ENCODE results near the gene PLEKHF1.
A peak's percentile ranks its signal among the peaks of the same experiment; 100 is the strongest.

The PLEKHF1 gene

DNA sequence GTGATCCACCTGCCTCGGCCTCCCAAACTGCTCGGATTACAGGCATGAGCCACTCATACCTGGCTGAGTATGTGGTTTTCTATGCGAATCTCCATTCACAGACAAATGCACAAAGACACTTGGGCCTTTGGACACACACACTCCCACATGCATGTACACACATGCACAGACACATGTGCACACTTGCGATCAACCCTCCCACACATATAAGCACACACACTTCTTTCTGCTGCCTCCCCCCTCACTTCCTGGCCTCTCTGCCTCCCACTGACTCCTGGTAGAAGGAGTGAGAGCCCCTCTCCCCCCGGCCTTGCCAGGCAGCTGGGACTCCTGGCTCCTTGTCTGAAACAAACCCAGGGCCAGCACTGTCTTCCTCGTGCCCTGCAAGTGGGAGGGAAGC, 29.3 kb upstream of the PLEKHF1 start:
- DNase-seq: no peak

DNA sequence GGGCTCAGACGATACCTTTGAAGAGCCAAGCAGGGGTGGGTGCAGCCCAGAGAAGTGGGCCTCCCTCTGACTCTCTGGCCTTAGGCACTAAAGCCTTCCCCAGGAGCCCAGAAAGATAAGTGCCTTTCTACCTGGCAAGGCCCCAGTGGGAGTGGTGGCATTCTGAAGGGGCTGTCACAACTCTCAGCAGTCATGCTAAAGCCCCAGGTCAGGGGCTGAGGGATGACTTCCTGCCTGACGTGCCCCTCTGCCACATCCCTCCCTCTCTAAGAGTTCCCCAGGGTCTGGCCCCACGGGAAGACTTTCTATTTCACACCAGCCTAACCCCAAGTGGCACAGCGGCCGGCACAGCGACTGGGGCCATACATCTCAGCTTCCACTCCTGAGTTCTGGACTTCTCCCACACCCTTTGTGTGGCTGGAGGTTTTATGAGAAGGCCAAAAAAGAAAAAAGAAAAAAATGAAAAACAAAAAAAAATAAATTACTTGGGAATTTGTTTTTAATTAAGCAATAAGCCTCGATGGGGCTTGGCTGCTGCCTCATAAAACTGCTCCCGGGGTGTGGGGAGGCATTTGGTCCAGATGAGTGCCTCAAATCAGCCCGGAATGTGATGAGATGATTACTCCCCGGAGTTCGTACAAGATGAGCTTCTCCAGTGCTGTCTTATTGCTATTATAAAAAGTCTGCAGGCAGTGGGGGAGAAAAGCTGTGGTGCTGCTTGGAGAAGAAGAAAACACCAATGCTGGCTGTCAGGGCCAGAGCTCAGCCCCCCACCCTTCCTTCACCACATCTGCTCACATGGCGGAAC, 28.5 kb upstream of the PLEKHF1 start:
- no peak for DNase-seq

DNA sequence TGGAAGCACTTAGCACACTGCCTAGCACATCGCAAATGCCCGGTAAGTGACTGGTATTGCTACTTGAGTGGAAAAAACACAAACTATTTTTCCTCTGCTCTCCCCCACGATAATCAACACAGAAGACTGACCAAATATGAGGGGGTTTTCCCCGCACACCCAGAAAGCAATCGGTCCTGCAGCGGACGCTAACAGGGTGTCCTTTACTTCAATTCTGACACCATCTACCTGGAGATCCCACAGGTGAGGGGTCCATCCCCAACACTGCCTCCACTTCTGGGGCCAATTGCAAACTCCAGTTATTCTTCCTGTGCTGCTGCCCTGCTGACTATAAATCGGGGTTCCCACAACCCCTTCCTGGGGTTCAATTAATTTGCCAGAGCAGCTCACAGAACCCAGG, 26.2 kb upstream of the PLEKHF1 start:
- DNase-seq: no peak

DNA sequence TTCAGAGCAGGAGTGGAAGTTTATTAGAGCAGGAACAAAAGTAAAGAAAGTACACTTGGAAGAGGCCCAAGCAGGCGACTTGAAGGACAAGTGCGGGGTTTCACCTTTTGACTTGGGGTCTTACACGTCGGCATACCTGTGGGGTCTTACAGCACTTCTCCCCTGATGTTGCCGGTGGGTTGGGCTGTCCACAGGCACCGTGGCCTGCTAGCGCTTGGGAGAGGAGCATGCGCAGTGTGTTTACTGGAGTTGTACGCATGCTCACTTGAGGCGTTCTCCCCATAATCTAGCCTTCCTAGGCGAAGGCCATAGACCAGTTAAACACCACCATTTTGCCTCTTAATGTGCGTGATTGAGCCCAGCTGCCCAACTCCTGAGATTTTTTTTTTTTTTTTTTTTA, 25.0 kb upstream of the PLEKHF1 start:
- DNase-seq: no peak

DNA sequence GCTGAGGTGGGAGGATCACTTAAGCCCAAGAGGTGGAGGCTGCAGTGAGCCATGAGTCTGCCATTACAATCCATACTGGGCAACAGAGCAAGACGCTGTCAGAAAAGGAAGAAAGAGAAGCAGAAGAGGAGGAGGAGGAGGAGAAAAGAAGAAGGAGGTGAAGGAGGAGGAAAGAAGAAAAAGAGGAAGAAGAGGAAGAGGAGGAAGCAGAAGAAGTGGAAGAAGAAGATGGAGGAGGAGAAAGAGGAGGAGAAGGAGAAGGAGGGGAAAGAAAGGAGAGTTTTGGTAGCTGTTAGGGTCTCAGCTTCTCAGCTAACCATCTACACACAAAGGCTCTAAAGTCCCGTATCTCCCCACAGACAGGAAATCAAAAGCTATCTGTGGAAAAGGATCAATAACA, 23.7 kb upstream of the PLEKHF1 start:
- no peak for DNase-seq

DNA sequence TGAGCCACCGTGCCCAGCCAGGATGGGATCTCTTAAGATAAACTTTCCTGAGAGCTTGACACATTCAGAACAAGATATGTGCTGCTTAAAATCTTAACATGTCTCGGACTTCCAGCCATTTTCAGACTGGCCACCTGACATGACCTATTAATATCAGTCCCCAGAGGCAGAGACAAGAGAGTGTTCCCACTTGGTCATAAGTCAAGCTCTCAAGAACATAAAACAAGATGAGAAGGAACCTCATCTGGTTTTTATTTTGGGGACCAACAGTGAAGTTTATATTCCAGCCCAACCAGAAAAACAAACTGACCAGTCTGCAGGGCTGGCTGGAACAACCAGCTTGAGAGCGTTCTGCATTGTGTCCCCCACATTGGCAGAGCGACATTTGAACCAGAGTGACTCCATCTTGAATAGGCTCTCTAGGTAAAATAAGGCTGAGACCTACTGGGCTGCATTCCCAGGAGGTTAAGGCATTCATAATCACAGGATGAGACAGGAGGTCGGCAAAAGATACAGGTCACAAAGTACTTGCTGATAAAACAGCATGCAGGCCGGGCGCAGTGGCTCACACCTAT, 21.8 kb upstream of the PLEKHF1 start:
- no peak for DNase-seq

DNA sequence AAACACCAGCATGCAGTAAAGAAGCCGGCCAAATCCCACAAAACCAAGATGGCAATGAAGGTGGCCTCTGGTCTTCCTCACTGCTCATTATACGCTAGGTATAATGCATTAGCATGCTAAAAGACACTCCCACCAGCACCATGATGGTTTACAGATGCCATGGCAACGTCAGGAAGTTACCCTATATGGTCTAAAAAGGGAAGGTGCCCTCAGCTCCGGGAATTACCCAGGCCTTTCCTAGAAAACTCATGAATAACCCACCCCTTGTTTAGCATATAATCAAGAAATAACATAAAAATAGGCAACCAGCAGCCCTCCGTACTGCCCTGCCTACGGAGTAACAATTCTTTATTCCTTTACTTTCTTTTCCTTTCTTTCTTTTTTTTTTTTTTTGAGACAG, 21.1 kb upstream of the PLEKHF1 start:
- no peak for DNase-seq

DNA sequence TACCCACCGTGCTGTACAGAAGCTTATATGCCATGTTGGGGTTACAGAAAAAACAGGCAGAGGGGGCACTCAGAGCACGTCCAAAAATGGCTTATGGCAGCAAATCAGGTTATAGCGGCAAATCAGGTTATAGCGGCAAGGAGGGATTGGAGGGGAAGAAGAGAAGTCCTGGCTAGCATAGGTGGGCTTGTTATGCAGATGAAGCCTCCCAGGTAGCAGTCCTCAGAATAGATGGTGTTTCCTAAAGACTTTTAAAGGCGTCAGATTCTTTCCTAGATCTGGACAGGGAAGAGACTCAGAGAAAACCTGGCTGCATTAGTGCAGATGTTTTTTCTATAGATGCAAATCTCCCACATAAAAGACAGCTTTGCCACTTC, 19.8 kb upstream of the PLEKHF1 start:
- no peak for DNase-seq

DNA sequence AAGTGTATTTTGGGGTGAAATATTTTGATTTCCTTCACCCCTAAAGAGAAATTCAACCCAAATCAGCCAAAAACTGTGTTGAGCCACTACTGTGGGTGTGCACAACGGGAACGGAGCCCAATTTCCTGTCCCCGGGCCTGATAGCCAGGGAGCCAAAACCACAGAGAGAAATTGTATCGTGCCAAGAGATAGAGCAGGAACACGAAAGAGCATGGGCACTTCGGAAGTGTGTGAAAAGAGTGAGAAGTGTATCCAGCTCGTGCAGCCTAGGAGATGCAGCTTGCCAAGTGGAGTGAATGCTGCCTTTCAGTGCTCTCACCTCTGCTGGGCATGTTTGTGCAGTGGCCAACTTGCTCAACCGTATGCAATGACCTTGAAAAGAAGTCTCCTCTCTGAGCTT, 19.4 kb upstream of the PLEKHF1 start:
- DNase-seq: no peak

DNA sequence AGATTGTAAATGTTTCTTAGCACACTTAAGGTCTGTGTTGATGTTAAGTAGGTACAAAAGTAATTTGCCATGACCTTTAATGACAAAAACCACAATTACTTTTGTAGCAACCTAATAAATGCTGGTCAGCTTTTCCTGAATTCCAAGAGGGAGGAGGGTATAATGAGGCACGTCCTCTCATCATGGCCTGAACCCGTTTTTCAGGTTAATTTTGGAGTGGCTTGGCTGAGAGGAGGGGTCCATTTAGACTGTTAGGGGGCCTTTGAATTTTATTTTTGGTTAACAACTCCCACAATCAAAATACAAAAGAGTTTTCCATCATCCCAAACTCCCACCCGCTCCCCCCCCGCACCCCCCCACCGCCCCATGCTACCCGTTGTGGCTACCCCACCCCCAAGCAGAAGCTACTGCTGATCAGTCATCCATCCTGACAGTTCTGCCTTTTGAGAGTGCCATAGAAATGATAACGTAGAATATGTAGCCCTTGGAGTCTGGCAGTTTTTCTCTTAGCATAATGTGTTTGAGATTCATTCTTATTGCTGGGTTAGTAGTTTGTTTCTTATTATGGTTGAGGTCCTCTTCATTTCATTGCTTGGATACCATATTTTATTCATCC, 14.4 kb upstream of the PLEKHF1 start:
- DNase-seq: no peak

DNA sequence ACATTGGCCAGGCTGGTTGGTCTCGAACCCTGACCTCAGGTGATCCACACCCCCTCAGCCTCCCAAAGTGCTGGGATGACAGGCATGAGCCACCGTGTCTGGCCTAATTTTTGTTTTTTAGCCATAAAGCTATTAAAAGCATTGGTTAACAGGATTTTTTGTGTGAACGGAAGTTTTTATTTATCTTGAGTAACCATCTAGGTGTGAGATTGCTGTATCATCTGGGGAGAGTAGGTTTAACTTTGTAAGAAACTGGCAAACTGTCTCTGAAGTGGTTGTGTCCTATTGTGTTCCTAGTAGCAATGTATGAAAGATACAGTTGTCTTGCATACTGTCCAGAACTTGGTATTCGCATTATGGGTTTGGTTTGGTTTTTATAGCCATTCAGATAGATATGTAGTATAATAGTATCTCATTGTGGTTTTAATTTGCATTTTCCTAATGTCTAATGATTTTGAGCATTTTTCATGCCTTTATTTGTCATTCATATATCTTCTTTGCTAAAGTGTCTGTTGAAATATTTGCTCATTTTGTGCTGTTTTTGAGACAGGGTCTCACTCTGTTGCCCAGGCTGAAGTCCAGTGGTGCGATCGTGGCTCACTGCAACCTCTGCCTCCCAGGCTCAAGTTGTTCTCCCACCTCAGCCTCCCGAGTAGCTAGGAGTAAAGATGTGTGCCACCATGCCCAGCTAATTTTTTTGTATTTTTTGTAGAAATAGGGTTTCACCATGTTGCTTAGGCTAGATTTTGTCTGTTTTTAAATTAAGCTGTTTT, 13.5 kb upstream of the PLEKHF1 start:
- DNase-seq: no peak

DNA sequence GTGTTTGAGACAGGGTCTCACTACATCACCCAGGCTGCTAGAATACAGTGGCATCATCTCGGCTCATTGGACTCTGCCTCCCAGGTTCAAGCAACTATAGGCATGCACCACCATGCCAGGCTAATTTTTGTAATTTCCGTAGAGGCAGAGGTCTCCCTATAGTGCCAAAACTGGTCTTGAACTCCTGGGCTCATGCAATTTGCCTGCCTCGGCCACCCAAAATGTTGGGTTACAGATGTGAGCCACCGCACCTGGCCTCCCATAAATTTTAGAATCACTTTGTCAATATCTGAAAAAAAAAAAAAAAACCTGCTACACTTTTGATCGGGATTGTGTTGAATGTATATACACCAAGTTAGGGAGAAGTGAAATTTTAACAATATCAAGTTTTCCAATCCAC, 11.9 kb upstream of the PLEKHF1 start:
- DNase-seq: no peak

DNA sequence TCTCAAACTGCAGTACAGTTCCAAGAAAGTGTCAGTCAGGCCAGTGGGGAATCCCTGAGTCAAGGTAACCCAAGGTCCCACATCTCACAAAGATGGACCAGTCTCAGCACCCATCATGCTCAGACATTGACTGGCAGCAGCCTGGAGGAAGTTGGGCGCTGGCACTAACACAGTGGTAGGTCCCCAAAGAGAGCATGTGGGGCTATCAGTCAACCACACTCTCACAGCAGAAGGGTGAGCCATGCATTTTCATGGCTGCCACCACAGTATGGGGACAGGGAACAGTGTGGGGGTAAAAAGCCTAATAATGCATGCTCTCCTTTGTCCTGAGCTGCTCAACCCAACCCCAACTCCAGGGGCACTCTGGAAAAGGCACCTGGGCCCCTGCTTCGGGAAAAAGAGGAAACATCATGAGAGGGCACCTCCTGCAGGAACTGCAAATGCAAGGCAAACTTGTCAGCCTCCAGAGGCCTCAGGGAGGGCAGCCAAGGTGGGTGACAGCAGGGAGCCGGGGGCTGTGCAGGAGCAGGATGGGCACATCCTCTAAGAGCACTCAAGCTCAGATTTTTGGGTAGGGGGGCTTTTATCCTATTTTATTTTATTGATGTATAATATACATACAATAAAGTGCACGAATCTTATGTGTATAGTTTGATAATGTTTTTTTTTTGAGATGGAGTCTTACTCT, 9.5 kb upstream of the PLEKHF1 start:
- DNase-seq: no peak

DNA sequence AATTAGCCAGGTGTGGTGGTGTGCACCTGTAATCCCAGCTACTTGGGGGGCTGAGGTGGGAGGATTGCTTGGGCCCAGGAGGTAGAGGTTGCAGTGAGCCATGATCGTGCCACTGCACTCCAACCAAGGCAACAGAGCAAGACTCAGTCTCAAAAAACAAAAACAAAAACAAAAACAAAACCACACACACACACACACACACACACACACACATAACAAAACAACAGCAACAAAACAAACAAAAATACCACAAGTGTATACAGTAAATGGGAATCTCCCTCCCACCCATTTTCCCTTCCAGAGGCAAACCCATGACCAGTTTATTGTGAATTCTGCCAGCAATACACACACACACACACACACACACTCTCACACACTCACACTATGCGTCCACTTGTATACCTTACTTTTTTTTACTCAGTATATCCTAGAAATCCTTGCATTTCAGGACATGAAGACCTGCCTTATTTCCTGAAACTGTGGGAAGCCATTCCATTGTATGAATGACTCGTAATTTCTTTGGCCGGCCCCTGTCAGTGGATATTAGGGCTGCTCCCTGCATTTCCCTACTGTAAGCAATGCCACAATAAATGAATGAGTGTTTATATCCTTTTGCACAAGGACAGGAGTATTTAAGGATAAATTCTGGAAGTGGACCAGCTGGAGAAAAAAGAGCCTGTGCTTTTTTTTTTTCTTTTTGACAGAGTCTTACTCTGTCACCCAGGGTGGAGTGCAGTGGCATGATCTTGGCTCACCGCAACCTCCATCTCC, 6.9 kb upstream of the PLEKHF1 start:
- DNase-seq: no peak

DNA sequence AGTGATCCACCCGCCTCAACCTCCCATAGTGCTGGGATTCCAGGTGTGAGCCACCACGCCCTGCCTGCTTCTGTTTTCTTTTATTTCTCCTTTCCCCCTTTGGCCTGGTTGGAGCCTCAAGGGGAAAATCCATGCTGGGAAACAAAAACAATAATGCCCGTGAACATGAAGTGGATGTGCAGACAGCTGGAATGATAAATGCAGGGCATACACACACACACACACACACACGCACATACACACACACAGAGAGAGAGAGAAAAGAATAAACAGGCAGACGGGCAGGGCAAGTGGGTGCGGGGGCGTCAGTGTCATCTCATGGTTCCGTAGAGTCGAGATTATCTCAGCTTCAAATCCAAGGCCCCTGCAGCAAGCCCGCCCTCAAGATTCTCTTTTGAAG, 4.4 kb upstream of the PLEKHF1 start:
- DNase-seq: peak in 1 of 4 experiments; percentile 18

DNA sequence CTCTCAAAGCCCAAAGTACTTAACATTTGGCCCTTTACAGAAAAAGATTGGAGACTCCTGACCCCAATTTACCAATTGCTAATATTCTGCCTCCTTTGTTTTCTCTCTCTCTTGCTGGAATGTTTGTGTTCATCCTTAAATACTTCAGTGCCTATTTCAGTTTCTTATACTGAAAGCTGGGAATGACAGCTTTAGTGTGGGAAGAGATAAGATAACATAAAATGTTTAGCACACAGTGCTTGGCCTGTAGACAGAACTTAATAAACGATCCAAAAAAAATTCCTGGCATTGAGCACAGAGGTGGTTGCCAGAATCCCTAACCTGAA, 3.0 kb upstream of the PLEKHF1 start:
- no peak for DNase-seq

DNA sequence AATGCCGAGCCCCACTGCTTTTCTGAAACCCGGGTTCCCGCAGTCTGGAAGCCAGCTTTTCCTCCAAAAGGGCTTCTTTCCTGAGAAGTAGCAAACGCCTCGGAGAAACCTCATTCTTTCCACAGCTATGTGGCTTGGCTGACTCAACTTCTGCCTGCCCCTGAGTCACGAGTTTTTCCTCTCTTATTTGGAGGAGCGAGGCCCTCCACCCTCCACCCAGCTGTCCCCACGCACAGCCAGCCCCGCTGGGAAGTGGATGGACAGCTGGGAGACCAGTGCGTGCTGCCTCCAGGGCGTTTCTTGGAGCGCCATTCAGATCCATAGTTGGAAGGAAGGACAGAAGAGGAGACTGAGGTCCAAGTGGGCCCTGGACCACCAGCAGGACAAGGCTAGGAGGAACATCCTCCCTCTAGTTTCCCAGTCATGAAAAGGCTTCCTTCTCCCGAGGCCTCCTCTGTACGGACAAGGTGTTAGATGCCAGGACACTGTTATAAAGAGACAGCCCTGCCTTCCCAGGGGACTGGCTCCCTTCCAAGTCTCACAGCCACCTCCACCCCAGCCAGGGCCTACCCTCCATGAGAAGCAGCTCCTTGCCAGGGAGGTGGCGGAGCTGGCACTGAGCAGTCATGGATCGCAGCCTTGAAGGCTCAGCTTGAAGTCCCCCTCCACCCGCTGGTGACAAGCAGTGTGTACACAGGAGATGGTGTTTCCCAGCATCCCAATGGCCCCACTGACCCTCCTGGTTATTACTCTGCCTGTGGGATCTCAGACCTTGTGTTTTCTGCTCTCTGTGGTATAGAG, 2.5 kb upstream of the PLEKHF1 start:
- DNase-seq: no peak

DNA sequence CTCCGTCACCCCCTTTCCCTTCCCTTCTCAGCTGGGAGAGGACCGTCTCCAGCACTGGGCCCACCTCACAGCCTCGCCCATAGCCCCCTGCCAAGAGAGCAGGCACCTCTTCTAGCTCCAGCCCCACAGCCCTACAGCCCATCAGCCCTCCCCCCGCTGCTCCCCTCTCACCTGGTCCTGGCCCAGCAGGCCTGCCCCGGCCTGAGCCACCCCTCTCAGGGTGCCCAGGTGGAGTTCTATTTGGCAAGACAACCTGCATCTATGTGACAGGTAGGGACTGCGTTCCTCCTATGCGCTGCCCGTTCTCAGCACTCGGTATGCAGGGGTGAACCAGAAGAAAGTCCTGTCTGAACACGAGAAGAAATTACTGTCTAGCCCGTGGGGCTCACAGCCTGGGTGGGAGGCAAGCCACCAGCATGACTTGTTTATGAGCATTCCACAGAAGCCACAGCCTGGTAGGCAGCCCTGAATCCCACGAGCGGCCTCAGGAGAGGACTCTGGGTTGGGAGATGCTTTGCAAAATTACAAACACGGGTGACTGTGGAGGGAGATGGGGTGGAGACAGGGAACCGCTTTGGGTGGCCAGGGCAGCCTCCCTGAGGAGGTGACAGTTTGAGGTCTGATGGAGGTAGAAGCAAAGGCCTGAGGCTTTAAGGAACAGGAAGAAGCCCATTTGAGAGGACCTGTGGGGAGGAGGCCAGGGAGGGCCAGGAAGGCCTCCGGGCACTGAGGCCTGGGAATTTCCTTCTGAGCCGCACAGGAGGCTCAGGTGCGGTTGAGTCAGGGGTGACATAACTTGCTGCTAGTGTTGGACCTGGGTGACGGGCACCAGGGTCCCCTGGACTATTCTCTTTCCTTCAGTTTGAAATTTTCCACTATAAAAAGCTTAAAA, 1.2 kb upstream of the PLEKHF1 start:
- DNase-seq: no peak

DNA sequence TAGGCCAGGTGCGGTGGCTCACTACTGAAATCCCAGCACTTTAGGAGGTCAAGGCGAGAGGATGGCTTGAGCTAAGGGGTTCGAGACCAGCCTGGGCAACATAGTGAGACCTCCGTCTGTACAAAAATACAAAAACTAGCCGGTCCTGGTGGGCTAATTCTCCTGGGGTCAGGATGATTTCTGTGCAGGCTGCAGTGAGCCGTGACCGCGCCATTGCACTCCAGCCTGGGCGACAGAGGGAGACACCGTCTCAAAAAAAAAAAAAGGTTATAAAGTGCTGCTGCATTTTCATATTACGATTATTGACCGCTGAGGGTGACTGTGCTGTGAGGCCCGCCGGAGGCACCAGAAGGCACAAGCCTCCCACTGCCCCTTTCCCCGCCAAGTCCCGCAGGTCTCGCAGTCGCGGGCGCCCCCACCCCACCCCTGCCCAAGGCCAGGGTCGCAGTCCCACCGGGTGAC, 477 bp upstream of the PLEKHF1 start:
- DNase-seq: no peak

DNA sequence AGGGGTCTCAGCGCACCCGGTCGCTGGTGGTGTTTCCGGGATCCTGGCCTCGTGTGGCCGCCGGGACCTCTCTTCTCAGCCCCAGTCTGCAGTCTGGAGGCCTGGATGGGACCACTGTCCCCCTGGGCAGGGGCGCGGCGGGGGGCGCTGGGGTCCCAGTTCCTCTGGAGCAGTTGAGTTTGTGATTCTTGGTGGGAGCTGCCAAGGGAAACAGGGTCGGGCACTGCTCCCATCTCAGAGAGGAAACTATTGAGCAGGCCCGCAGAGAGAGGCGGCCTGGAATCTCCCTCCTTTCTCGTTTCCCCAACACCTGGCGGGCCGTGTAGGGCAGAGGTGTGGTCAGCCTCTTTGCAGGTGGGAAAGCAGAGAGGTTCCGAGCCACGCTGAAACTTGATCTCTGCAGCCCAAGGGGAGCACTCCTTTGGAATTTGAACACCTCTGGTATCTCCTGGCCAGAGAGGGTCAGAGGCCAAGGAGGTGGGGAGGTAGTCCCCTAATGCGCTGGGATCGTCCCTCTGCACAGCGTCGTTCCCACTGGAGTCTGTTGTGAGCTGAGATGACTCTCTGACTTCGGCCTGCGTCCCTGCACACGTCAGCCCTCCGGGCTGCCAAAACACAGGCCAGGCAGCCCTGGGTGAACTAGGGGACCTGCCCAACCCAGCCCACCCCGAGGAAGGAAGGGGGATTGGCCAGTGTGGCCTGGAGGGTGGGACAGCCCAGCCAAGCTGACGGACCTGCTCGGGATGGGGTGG, 741 bp downstream of the PLEKHF1 start:
- DNase-seq: no peak

Measured in activated naive CD4-positive, alpha-beta T cell (primary cell).